ENCODE data around the gene PCNX3.

Gene PCNX3

GRCh38 chr11:65599216-65599954 is 16.2 kb upstream of the PCNX3 start:
- no peak for DNase-seq (ENCODE audit: low read depth)

GRCh38 chr11:65599955-65600246 is 15.7 kb upstream of the PCNX3 start:
- no peak for DNase-seq (ENCODE audit: low read depth)

GRCh38 chr11:65604258-65604657 is 11.3 kb upstream of the PCNX3 start:
- DNase-seq (ENCODE audit: low read depth), result no peak

- peak; percentile 65 for DNase-seq (ENCODE audit: low read depth)
Observed at GRCh38 chr11:65606876-65607613, 8.5 kb upstream of the PCNX3 start.

GRCh38 chr11:65607614-65608426 is 7.8 kb upstream of the PCNX3 start:
- DNase-seq (ENCODE audit: low read depth), result no peak

- DNase-seq (ENCODE audit: low read depth), result no peak
Observed at GRCh38 chr11:65609229-65609628, 6.3 kb upstream of the PCNX3 start.

GRCh38 chr11:65609665-65610064 is 5.9 kb upstream of the PCNX3 start:
- DNase-seq (ENCODE audit: low read depth), result no peak

GRCh38 chr11:65610404-65610803 is 5.2 kb upstream of the PCNX3 start:
- no peak for DNase-seq (ENCODE audit: low read depth)

- DNase-seq (ENCODE audit: low read depth), result no peak
Observed at GRCh38 chr11:65611028-65611757, 4.4 kb upstream of the PCNX3 start.

- DNase-seq (ENCODE audit: low read depth), result no peak
Observed at GRCh38 chr11:65611758-65612603, 3.6 kb upstream of the PCNX3 start.

GRCh38 chr11:65612691-65613090 is 2.9 kb upstream of the PCNX3 start:
- no peak for DNase-seq (ENCODE audit: low read depth)

GRCh38 chr11:65613091-65613928 is 2.3 kb upstream of the PCNX3 start:
- no peak for DNase-seq (ENCODE audit: low read depth)

GRCh38 chr11:65615950-65616574 is 486 bp downstream of the PCNX3 start:
- DNase-seq (ENCODE audit: low read depth), result no peak

GRCh38 chr11:65616575-65617001 is 1.0 kb downstream of the PCNX3 start:
- no peak for DNase-seq (ENCODE audit: low read depth)

- no peak for DNase-seq (ENCODE audit: low read depth)
Observed at GRCh38 chr11:65617136-65617850, 1.7 kb downstream of the PCNX3 start.

- no peak for DNase-seq (ENCODE audit: low read depth)
Observed at GRCh38 chr11:65617990-65618751, 2.6 kb downstream of the PCNX3 start.

GRCh38 chr11:65618763-65619162 is 3.2 kb downstream of the PCNX3 start:
- no peak for DNase-seq (ENCODE audit: low read depth)

- DNase-seq (ENCODE audit: low read depth), result no peak
Observed at GRCh38 chr11:65619281-65619928, 3.8 kb downstream of the PCNX3 start.
